Measurements from ENCODE around the gene MMP15.
A peak's percentile ranks its signal among the peaks of the same experiment; 100 is the strongest.

The MMP15 gene

DNA sequence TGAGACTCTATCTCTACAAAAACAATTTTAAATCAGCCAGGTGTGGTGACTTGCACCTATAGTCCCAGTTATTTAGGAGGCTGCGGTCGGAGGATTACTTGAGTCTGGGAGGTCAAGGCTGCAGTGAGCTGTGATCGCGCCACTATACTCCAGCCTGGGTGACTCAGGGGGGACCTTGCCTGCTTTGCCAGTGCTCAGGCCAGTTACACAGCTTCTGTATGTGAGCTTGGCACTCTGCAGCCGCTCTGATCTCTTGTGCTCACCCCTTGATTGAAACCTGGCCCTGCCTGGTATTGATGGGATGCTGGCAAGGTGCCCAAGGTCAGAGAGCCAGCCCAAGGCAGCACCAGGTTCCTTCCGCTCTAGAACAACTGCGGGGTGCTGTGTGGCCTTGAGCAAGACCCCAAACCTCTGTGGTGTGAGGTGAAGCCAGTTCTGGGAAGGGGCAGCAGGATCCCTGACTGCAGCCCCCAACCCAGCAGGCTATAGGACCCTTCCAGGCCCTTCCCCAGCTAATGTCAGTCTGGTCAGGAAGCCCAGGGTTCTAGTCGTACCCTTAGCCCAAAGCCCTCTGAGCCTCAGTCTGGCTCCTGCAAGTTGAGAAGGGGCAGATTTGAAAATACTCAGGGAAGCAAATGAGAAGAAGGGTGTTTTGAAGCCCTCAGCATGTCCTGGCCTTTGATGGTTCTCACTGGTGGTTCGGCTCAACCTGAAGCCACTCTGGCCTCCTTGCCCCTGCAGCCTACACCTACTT is 18.9 kb downstream of the MMP15 start:
- H3K79me1 ChIP-seq (replicated peaks; ENCODE audit: low read length, poor library complexity, severe bottlenecking): no peaks in the 10 kb centered on the region
- H2AK5ac ChIP-seq (ENCODE audit: low read length, severe bottlenecking): no peak overlapping the region
- H3K18ac ChIP-seq (ENCODE audit: low read depth in 1 of 2, low read length in 2 of 2): no peak overlapping the region
- H2AFZ ChIP-seq (ENCODE audit: low read depth, low read length): no peak overlapping the region
- DNase-seq: no peak
- no peak overlapping the region for H2BK5ac ChIP-seq (ENCODE audit: low read depth, low read length, poor library complexity, severe bottlenecking)
- no peak overlapping the region for H3K27ac ChIP-seq (ENCODE audit: low read length, poor library complexity, severe bottlenecking)
- no peak overlapping the region for H4K8ac ChIP-seq (ENCODE audit: low read length)
- no peak overlapping the region for H3K9ac ChIP-seq (ENCODE audit: low read length)
- no peak overlapping the region for H2BK120ac ChIP-seq (ENCODE audit: low read depth, low read length)
- peaks cover 0 to 3% of the 10 kb centered on the region in 2 experiments for H3K27me3 ChIP-seq (ENCODE audit: control insufficient read depth in 1 of 2, insufficient read depth in 1 of 2, low read length in 2 of 2)
- H4K91ac ChIP-seq (ENCODE audit: low read length): no peak overlapping the region
- no peak overlapping the region for H3K4me2 ChIP-seq (ENCODE audit: low read length, poor library complexity, severe bottlenecking)
- H3K9me3 ChIP-seq (ENCODE audit: control insufficient read depth, low read length): no peaks in the 10 kb centered on the region
- H3K4me3 ChIP-seq (ENCODE audit: insufficient read depth in 1 of 2, low read depth in 1 of 2, low read length in 2 of 2): no peak overlapping the region
- peaks cover 0 to 56% of the 10 kb centered on the region in 2 experiments for H3K36me3 ChIP-seq (ENCODE audit: control insufficient read depth in 1 of 2, insufficient read depth in 2 of 2, low read depth in 1 of 2, low read length in 2 of 2)
- H3K4ac ChIP-seq (ENCODE audit: low read depth in 1 of 2, low read length in 2 of 2): no peak overlapping the region
- H2BK15ac ChIP-seq (ENCODE audit: low read depth, poor library complexity, severe bottlenecking): no peak overlapping the region
- 97% methylated on average over 9 of the region's 9 CpGs for WGBS
- H2BK12ac ChIP-seq (ENCODE audit: low read length in 2 of 2): no peak overlapping the region
- H3K23ac ChIP-seq (ENCODE audit: low read length in 2 of 2): no peak overlapping the region
- peaks cover 2% of the 10 kb centered on the region for H3K4me1 ChIP-seq (ENCODE audit: control insufficient read depth, insufficient read depth, low read depth, low read length)
- no peak overlapping the region for H3K14ac ChIP-seq (ENCODE audit: low read length in 2 of 2)

GRCh38 chr16:58045096-58045495 is 19.5 kb downstream of the MMP15 start:
- no peaks in the 10 kb centered on the region for H3K79me1 ChIP-seq (replicated peaks; ENCODE audit: low read length, poor library complexity, severe bottlenecking)
- H3K4ac ChIP-seq (ENCODE audit: low read depth in 1 of 2, low read length in 2 of 2): no peak overlapping the region
- no peak for DNase-seq
- no peak overlapping the region for H3K4me2 ChIP-seq (ENCODE audit: low read length, poor library complexity, severe bottlenecking)
- H2BK5ac ChIP-seq (ENCODE audit: low read depth, low read length, poor library complexity, severe bottlenecking): no peak overlapping the region
- H2BK15ac ChIP-seq (ENCODE audit: low read depth, poor library complexity, severe bottlenecking): no peak overlapping the region
- no peak overlapping the region for H2AFZ ChIP-seq (ENCODE audit: low read depth, low read length)
- no peak overlapping the region for H3K27ac ChIP-seq (ENCODE audit: low read length, poor library complexity, severe bottlenecking)
- H4K8ac ChIP-seq (ENCODE audit: low read length): no peak overlapping the region
- 91% methylated on average over 29 of the region's 31 CpGs for WGBS
- no peak overlapping the region for H3K14ac ChIP-seq (ENCODE audit: low read length in 2 of 2)
- no peak overlapping the region for H3K18ac ChIP-seq (ENCODE audit: low read depth in 1 of 2, low read length in 2 of 2)
- no peak overlapping the region for H4K91ac ChIP-seq (ENCODE audit: low read length)
- H2AK5ac ChIP-seq (ENCODE audit: low read length, severe bottlenecking): no peak overlapping the region
- H3K4me3 ChIP-seq (ENCODE audit: insufficient read depth in 1 of 2, low read depth in 1 of 2, low read length in 2 of 2): no peak overlapping the region
- H3K27me3 ChIP-seq (ENCODE audit: control insufficient read depth in 1 of 2, insufficient read depth in 1 of 2, low read length in 2 of 2): peaks cover 0 to 3% of the 10 kb centered on the region in 2 experiments
- H3K23ac ChIP-seq (ENCODE audit: low read length in 2 of 2): no peak overlapping the region
- H3K9me3 ChIP-seq (ENCODE audit: control insufficient read depth, low read length): no peaks in the 10 kb centered on the region
- no peak overlapping the region for H2BK120ac ChIP-seq (ENCODE audit: low read depth, low read length)
- H3K4me1 ChIP-seq (ENCODE audit: control insufficient read depth, insufficient read depth, low read depth, low read length): peaks cover 2% of the 10 kb centered on the region
- no peak overlapping the region for H3K9ac ChIP-seq (ENCODE audit: low read length)
- H3K36me3 ChIP-seq (ENCODE audit: control insufficient read depth in 1 of 2, insufficient read depth in 2 of 2, low read depth in 1 of 2, low read length in 2 of 2): peaks cover 0 to 50% of the 10 kb centered on the region in 2 experiments
- no peak overlapping the region for H2BK12ac ChIP-seq (ENCODE audit: low read length in 2 of 2)

DNA sequence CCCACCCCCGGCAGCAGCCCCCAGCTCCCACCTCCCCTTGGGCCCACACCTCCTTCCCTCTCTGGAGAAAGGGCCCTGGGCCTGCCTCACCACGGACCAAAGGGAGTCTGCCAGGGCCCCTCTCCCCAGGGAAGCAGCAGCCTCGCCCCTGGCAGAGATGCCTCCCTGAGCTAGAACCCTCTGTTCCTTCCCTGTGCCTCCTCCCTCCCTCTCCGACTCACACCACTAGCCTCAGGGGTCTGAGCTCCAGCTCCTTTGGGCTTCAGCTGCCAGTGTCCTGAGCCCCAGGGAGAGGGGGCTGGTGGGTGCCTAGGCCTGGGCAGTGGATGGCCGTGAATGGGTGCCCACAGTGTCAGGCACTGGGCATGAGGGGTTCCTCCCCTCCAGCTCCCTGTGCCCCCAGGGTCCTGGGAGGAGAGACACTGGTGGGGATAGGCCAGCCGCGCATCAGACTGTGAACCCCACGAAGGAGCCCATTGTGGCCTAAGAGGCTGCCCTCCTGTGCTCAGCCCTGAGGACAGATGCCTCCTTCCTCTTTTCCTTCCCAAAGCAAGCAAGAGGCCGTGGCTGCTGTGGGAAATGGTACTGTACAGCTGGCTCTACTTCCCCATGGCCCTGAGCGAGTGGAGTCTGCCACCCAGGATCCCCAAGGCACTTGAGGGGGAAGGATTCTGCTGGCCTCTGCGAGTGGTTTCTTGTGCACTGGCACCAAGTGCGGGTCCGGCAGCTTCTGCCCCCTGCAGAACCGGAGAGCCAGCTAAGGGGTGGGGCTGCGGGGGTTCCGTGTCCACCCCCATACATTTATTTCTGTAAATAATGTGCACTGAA is 20.7 kb downstream of the MMP15 start:
- Histone ChIP-seq H3K4me3 (ENCODE audit: insufficient read depth in 1 of 2, low read depth in 1 of 2, low read length in 2 of 2) (no peak overlapping the region), H2BK5ac (ENCODE audit: low read depth, low read length, poor library complexity, severe bottlenecking) (no peak overlapping the region), H2BK12ac (ENCODE audit: low read length in 2 of 2) (no peak overlapping the region), H3K4me1 (ENCODE audit: control insufficient read depth, insufficient read depth, low read depth, low read length) (peaks cover 2% of the 10 kb centered on the region), H3K9me3 (ENCODE audit: control insufficient read depth, low read length) (no peaks in the 10 kb centered on the region), H3K9ac (ENCODE audit: low read length) (no peak overlapping the region), H2BK15ac (ENCODE audit: low read depth, poor library complexity, severe bottlenecking) (peak overlapping the region; percentile 2), H3K79me1 (replicated peaks; ENCODE audit: low read length, poor library complexity, severe bottlenecking) (no peaks in the 10 kb centered on the region), H2AFZ (ENCODE audit: low read depth, low read length) (no peak overlapping the region), H3K18ac (ENCODE audit: low read depth in 1 of 2, low read length in 2 of 2) (no peak overlapping the region), H3K14ac (ENCODE audit: low read length in 2 of 2) (no peak overlapping the region), H4K91ac (ENCODE audit: low read length) (no peak overlapping the region), H3K27ac (ENCODE audit: low read length, poor library complexity, severe bottlenecking) (no peak overlapping the region), H2BK120ac (ENCODE audit: low read depth, low read length) (no peak overlapping the region), H3K4ac (ENCODE audit: low read depth in 1 of 2, low read length in 2 of 2) (no peak overlapping the region), H2AK5ac (ENCODE audit: low read length, severe bottlenecking) (no peak overlapping the region), H3K4me2 (ENCODE audit: low read length, poor library complexity, severe bottlenecking) (no peak overlapping the region), H3K36me3 (ENCODE audit: control insufficient read depth in 1 of 2, insufficient read depth in 2 of 2, low read depth in 1 of 2, low read length in 2 of 2) (peaks cover 0 to 38% of the 10 kb centered on the region in 2 experiments), H3K23ac (ENCODE audit: low read length in 2 of 2) (no peak overlapping the region), H4K8ac (ENCODE audit: low read length) (no peak overlapping the region), H3K27me3 (ENCODE audit: control insufficient read depth in 1 of 2, insufficient read depth in 1 of 2, low read length in 2 of 2) (peaks cover 0 to 3% of the 10 kb centered on the region in 2 experiments)
- no peak for DNase-seq
- WGBS: 84% methylated on average over 10 of the region's 16 CpGs

DNA sequence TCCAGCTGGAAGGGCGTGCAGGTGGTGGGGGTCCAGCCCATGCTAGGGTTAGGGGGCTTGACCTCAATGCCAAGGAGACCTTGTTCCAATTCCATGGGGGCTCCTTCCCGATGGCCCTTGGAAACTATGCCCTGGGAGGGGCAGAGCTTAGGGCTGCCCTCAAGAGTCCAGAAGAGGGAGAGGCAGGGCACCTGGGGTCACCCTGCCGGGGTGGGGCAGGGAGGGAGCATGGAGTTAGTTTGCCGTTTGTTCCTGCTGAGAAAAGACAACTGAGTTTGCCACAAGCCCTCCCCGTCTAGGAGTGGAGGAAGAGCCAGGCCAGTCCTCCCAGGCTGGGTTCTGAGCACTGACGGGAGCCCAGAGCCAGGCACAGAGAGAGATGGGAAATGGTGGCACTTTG is 21.4 kb downstream of the MMP15 start:
- Histone ChIP-seq H3K14ac (ENCODE audit: low read length in 2 of 2) (no peak overlapping the region), H3K4me3 (ENCODE audit: insufficient read depth in 1 of 2, low read depth in 1 of 2, low read length in 2 of 2) (no peak overlapping the region), H3K4ac (ENCODE audit: low read depth in 1 of 2, low read length in 2 of 2) (no peak overlapping the region), H3K9ac (ENCODE audit: low read length) (no peak overlapping the region), H4K8ac (ENCODE audit: low read length) (no peak overlapping the region), H3K79me1 (replicated peaks; ENCODE audit: low read length, poor library complexity, severe bottlenecking) (no peaks in the 10 kb centered on the region), H2BK15ac (ENCODE audit: low read depth, poor library complexity, severe bottlenecking) (peak overlapping the region; percentile 2), H2BK5ac (ENCODE audit: low read depth, low read length, poor library complexity, severe bottlenecking) (no peak overlapping the region), H3K27ac (ENCODE audit: low read length, poor library complexity, severe bottlenecking) (no peak overlapping the region), H3K9me3 (ENCODE audit: control insufficient read depth, low read length) (no peaks in the 10 kb centered on the region), H4K91ac (ENCODE audit: low read length) (no peak overlapping the region), H3K23ac (ENCODE audit: low read length in 2 of 2) (no peak overlapping the region), H3K36me3 (ENCODE audit: control insufficient read depth in 1 of 2, insufficient read depth in 2 of 2, low read depth in 1 of 2, low read length in 2 of 2) (peaks cover 0 to 31% of the 10 kb centered on the region in 2 experiments), H3K4me1 (ENCODE audit: control insufficient read depth, insufficient read depth, low read depth, low read length) (peaks cover 2% of the 10 kb centered on the region), H2BK120ac (ENCODE audit: low read depth, low read length) (no peak overlapping the region), H3K18ac (ENCODE audit: low read depth in 1 of 2, low read length in 2 of 2) (no peak overlapping the region), H3K27me3 (ENCODE audit: control insufficient read depth in 1 of 2, insufficient read depth in 1 of 2, low read length in 2 of 2) (peaks cover 0 to 3% of the 10 kb centered on the region in 2 experiments), H2AK5ac (ENCODE audit: low read length, severe bottlenecking) (no peak overlapping the region), H2BK12ac (ENCODE audit: low read length in 2 of 2) (no peak overlapping the region), H3K4me2 (ENCODE audit: low read length, poor library complexity, severe bottlenecking) (no peak overlapping the region), H2AFZ (ENCODE audit: low read depth, low read length) (no peak overlapping the region)
- DNase-seq: no peak
- WGBS: 74% methylated on average over 6 of the region's 6 CpGs

Measured in mesenchymal stem cell (in vitro differentiated cells and primary cell).